ENCODE measurements around the gene METTL16.

METTL16 gene

GRCh38 chr17:2396192-2396567, 115.5 kb downstream of the METTL16 start:
- no peak for DNase-seq (ENCODE audit: low spot score)

DNA sequence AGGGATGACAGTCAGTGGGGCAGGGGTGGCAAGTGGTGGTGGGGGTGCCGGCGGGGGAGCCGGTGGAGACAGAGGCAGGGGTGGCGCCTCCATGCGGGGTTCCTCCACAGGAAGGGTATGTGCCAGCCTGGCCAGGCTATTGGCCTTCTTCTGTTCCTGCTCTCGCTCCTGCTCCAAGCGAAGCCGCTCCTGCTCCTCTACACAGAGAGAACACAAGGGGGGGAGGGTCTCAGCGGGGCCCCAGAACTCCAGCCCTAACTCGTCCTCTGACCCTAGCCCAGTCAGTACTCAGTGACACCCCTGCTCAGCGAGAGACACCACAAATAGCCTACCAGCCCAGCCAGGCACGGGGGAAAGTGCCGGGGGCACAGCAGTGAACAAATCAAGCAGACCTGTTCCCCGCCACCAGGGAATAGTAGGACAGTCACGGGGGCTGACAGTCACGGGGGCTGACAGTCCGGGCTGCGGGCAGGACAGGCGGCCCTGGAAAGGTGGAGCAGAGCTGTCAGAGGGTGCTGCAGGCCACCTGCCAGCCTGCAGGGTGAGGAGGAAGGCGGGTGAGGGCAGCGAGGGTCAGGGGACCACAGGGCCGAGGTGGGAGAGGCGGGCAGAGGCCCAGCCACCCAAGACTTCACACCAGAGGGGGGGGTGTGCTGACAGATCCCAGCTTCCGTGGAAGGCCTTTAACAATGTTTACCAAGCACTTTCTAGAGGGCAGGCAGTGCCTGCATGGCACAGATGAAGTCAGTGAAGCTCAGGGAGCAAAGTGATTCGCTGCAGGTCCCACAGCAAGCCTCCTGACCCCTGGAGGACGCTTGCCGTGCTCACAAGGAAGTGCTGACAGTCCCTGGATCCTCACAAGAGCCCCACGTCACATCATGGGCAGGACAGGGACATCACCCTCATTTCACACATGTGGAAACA, 116.2 kb downstream of the METTL16 start:
- peak; percentile 65 for DNase-seq (ENCODE audit: low spot score)

GRCh38 chr17:2394775-2395201, 116.9 kb downstream of the METTL16 start:
- no peak for DNase-seq (ENCODE audit: low spot score)

DNA sequence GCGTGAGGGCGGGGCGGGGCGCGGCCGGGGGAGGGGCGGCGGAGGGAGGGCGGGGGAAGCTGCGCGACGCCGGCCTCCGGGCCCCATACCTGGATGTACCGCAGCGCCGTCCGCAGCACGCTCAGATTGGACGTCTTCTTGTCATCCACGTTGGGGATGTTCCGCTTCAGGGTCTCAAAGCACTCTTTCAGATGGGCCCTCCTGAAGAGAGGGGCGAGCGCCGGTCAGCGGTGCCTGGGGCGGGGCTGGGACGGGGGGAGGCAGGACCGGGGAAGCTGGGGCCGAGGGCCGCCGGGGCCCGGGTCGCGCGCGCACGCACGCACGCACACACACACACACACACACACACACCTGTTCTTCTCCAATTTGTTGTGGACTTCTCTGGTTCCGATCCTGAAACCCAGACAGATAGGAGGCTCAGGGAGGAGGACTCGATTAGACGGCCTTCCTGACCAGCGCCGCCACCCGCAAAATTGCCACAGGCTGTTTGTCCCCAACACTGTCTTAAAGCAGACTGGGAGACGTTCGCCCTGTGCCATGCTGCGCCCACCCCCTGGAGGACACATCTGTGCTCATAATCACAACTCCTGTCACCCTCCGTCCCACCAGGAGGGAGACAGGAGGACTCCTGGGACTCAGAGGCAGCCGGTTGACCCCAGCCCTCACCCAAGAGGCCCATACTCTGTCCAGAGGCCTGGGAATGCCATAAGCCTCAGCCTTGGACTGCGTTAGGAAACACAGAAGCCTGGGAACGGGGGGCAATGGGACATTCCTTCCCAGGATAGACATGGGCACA, 117.5 kb downstream of the METTL16 start:
- DNase-seq (ENCODE audit: low spot score), result no peak

DNA sequence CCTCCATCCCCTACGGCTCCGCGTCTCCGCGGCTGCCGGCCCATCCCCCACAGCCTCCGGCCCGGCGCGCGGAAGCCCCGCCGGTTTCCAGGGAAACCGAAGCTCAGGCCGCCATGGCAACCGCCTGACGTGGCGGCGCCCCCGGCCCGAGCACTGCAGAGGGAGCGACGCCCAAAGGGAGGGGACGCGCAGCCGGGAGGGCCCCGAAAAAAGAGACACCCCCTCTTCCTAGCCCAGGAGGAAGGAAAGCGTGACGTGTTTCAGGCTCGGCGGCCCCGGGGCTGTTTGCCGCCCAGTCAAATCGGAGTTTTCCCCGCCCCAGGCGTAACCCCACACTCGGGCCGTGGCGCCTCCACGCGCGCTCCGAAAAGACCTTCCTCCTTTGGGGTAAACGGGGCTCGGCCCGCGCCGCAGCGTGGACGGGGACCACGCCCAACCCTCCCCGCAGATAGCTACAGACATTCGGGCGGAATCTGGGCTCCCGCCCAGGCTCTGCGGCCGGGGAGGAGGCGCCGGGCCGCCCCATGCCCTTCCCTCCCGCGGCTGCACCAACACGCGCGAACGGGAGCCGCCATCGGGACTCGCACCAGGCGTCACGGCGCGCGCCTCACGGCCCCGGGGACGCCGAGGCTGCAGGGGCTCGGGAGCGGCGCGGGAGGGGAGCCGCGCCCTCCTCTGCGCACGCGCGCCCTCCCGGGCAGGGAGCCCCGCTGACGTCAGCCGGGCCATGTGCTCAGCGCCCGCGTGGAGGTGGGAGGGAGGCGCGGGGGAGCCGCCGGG, 118.3 kb downstream of the METTL16 start:
- peak; percentile 87 for DNase-seq (ENCODE audit: low spot score)

DNA sequence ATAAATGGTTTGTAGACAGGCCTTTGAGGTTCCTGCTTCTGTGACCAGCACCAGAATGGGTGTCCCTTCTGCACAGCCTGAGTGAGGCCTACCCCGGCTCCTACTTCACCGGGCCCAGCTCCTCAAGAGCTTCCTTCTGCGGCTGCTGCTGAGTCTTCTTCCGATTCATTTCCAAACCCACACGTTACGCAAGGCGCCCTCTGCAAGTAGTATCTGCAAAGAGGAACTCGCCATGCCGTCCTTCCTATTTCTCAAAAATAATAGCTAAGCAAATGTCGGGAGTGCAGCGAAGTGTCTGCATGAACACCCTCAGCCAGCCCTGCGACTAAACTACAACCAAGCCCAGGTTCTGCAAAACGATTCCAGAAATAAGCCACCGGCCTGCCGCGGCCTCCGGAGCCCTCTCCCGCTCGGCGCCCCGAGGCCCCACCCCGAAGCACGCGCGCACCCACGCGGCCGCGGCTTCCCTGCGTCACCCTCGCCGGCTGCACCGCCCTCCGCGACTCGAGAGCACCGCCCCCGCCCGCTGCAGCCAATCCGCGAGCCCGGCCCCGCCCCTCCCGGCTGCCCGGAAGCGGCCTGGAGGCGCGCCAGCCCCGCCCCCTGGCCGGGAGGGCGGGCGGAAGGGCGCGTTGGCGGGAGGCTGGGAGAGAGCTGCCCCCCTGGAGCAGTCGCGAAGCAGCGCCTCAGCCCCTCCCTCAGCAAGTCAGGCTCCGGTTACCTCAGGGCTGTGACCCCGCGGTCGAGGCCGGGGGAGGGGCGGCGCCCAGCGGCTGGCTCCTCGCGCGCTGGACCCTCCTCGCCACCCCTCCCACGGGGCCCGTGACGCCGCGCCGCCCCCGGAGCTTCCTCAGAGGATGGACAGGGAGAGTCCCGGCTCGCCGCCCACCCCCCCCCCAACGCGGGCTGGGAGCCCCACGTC, 119.2 kb downstream of the METTL16 start:
- peak; percentile 96 for DNase-seq (ENCODE audit: low spot score)

DNA sequence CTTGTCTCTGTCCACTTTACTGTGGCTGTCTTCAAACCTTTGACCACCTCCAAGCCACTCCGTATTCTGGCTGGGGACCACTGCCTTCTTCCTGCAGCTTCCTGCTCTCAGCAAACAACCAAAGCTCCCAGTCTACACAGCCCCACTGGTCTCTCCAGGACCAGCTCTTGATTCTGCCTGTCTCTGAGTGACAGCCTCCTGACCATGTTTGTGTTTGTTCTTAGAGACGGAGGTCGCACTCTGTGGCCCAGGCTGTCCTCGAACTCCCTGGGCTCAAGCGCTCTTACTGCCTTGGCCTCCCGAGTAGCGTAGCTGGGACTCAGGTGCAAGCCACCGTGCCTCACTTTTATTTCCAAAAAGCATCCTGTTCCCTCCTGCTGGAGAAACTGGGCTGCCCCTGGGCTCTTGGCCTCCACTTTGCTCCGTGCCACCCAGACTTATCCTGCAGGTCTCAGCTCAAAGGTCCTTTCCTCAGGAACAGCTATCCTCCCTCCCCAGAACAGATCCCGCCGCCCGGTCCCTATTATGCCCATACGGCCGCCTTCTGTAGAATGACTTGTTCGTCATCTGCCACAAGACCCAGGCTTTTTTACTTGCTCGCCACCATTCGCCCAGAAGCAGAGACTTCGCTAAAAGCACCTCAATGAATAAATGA, 120.0 kb downstream of the METTL16 start:
- no peak for DNase-seq (ENCODE audit: low spot score)

GRCh38 chr17:2390199-2390836, 121.4 kb downstream of the METTL16 start:
- DNase-seq (ENCODE audit: low spot score), result no peak

DNA sequence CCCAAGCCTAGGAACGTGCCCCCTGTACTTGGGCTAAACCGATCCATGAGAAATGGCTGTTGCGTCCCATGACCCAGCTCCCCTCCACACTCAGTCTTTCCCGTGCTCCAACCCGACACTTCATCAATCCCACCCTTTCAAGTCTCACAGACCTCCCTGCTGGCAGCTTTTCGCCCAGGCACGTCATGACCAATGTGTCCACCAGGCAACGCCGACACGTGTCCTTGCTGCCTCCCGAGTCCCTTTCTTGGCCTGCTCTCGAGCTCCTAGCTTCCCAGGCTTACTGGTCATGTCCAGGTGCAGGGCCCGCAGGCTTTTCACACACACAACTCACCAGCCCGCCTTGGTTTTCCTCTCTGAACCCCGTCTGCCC, 123.0 kb downstream of the METTL16 start:
- no peak for DNase-seq (ENCODE audit: low spot score)

- no peak for DNase-seq (ENCODE audit: low spot score)
Observed at GRCh38 chr17:2388020-2388682, 123.5 kb downstream of the METTL16 start.

DNA sequence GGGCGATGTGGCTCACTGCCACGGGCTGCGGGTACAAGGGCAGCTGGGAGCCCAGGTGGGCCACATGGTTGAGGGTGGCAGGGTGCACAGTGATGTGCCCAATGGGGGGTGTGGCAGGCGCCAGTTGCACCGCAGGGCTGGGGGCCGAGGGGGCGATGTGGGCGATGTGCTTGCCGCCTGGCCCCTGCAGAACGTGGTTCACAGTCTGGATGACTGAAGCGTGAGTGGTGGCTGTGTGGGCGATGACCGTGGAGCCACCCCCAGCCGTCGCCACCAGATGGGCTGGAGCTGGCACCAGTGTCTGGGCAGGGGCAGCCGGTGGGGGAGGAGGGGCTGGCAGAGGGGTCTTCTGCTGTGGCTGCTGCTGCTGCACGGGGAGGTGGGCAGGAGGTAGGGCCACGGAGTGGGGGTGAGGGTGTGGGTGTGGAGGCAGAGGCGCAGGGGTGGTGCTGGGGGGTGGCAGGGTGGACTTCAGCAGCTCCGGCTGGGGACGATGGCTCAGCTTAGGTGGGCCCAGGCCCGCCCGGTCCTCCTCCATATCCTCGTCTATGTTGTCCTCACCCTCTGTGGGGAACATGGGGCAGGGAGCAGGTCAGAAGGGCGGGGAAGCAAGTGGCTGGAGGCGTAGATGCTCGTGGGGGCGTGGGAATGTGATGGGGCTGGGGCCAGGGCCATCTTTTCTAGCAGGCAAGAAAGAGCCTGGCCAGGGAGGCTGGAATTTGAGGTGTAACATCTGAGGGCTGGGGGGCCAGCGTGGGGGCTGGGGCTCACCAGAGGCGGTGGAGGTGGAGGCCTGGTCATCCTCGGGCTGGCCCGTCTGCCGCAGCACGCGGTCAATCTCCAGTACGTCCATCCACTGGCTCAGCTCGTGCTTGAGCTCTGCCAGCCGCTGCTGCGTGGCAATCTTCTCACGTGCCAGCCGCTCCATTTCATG, 124.3 kb downstream of the METTL16 start:
- DNase-seq (ENCODE audit: low spot score), result no peak

- DNase-seq (ENCODE audit: low spot score), result no peak
Observed at GRCh38 chr17:2386400-2387085, 125.1 kb downstream of the METTL16 start.

DNA sequence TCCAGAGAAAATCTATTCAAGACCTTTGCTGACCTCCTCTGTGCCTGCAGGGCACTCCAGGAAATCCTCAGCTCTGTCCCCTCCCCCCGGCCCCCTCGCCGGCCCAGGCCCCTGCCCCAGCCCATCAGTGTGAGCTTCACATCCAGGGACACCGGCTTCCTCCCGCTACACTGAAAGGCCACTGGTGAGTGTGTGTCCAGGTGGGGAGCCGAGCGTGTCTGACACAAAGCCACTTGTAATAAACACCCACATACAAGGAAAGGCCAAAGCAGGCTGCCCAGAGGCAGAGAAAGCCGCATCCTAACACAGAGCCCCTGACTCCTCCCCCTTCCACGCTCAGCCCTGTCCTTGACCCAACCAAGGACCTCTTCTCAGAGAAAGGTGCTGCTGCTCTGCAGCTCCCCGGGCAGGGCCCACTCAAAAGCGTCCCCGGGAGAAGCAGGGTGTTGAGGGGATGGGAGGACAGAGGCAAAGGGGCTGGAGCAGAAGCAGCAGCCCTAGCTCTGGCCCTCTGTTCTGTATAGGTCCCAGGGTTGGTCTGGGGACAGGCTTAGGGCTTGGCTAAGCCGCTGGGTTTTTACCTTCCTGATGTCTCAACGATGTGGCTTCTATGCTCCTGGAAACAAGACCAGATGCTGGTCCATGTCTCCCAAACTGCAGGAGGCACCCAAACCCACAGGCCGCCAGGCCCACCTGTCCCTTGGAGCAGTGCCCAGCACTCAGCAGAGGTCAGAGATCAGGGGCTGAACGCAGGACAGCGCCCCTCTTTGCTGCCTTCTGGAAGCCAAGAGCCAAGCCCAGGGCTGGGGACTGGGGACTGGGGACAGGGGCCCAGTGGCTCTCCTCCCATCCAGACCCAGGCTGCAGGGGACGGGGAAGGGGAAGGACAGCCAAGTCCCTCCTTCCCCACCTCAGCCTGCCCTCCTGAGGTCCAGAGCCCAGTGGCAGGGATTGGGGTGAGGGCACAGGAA, 126.2 kb downstream of the METTL16 start:
- no peak for DNase-seq (ENCODE audit: low spot score)

GRCh38 chr17:2384439-2385127, 127.1 kb downstream of the METTL16 start:
- DNase-seq (ENCODE audit: low spot score), result no peak

DNA sequence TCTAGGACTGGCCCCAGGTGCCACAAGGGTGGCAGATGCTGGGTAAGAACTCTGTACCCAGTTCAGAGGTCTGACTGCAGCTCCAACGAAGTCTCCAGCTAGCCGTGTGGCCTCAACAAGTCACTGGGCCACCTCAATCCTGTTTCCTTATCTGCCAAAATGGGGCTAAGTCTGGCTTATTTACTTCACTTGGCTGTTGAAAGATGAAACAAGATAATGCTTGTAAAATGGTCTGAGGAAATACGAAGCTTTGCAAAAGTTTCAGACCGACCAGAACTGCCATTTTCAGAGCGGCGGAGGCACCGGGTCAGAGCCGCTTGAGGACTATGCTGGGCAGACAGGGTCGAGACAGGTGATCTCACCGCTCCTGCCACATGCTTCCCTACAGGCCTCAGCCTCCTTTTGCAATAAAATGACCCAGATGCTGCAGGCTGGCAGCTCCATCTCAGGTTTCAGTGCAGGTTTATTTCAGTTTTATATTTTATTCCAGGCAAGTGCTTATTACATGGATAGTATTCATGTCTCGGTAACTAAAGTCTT, 128.0 kb downstream of the METTL16 start:
- no peak for DNase-seq (ENCODE audit: low spot score)
